SU-DHL-6 (cell line): ENCODE results near the gene BMERB1.
"Not testable (repeated sequence)": the region's sequence is repeated elsewhere in the genome, so short reads cannot be mapped to it uniquely, and the experiment has no call there.

Source experiments
- H2AFZ ChIP-seq: fragments of 200-600 bp; sonication (generic); 2 replicates; pipeline ENCODE4 v1.6.1; 2014; ENCODE audit warnings: low read depth, mild to moderate bottlenecking, moderate library complexity, mixed read lengths, antibody characterized with exemption, low read length; ENCODE audit not compliant: severe bottlenecking
- H3F3A ChIP-seq: fragments of 200-600 bp; shearing (Covaris generic); 2 replicates; pipeline ENCODE4 v1.6.0; 2016; ENCODE audit warnings: antibody characterized with exemption, mild to moderate bottlenecking; ENCODE audit not compliant: insufficient read depth
- H3K27ac ChIP-seq: fragments of 200-600 bp; sonication (generic); 2 replicates; pipeline ENCODE4 v1.5.1; 2016; ENCODE audit warnings: low read depth, mild to moderate bottlenecking, low read length, moderate library complexity, mixed read lengths
- H3K27me3 ChIP-seq: fragments of 200-600 bp; sonication (generic), shearing (Covaris generic); 2 replicates; pipeline ENCODE4 v1.6.0; 2014; ENCODE audit warnings: mild to moderate bottlenecking, low read length
- H3K36me3 ChIP-seq: fragments of 200-600 bp; sonication (generic); 2 replicates; pipeline ENCODE4 v1.6.1; 2014; ENCODE audit warnings: mild to moderate bottlenecking, low read length, mixed read lengths
- H3K4me2 ChIP-seq: fragments of 300-600, 200-600 bp; shearing (Covaris generic), sonication (generic); 2 replicates; pipeline ENCODE4 v1.6.0; 2014; ENCODE audit warnings: low read length, low read depth, mild to moderate bottlenecking; ENCODE audit not compliant: poor library complexity, severe bottlenecking
- H3K4me3 ChIP-seq: fragments of 200-600 bp; sonication (generic); 2 replicates; pipeline ENCODE4 v1.5.1; 2014; ENCODE audit warnings: antibody characterized with exemption, low read length, mild to moderate bottlenecking, mixed read lengths; ENCODE audit not compliant: insufficient read depth, poor library complexity, severe bottlenecking
- H3K79me2 ChIP-seq: fragments of 200-600 bp; sonication (generic); 2 replicates; pipeline ENCODE4 v1.6.1; 2014; ENCODE audit warnings: mild to moderate bottlenecking, low read length, moderate library complexity; ENCODE audit not compliant: insufficient read depth
- H3K9ac ChIP-seq: fragments of 200-600 bp; sonication (generic); 2 replicates; pipeline ENCODE4 v1.7.0; 2014; ENCODE audit warnings: mild to moderate bottlenecking, low read length
- H3K9me2 ChIP-seq: fragments of 200-600 bp; sonication (generic); replicated peaks from 2 replicates; pipeline ENCODE4 v1.6.1; 2014; ENCODE audit warnings: low read length; ENCODE audit not compliant: insufficient read depth
- H3K9me3 ChIP-seq: fragments of 200-600 bp; sonication (generic); 2 replicates; pipeline ENCODE4 v1.6.1; 2014; ENCODE audit warnings: low read length, mixed read lengths; ENCODE audit not compliant: insufficient read depth
- H4K20me1 ChIP-seq: fragments of 200-600 bp; sonication (generic); 2 replicates; pipeline ENCODE4 v1.6.1; 2014; ENCODE audit warnings: low read depth, mild to moderate bottlenecking, antibody characterized with exemption, low read length, moderate library complexity, mixed read lengths
- CTCF ChIP-seq: fragments of 200-600 bp; sonication (generic); IDR thresholded peaks from one replicate; pipeline ENCODE4 v1.5.1; 2017; ENCODE audit warnings: antibody characterized with exemption, mild to moderate bottlenecking, low read length, moderate library complexity; ENCODE audit not compliant: insufficient read depth, poor library complexity, severe bottlenecking
- EZH2phosphoT487 ChIP-seq: fragments of 200-600 bp; sonication (generic), shearing (Covaris generic); conservative IDR thresholded peaks from 2 replicates; pipeline ENCODE4 v1.6.1; 2018; ENCODE audit warnings: mild to moderate bottlenecking, antibody characterized with exemption, low read length, moderate library complexity, mixed read lengths

BMERB1 gene

GRCh38 chr16:15466131-15466530 is 31.7 kb downstream of the BMERB1 start:
- no peaks in the 10 kb centered on the region for H3K36me3 ChIP-seq
- H2AFZ ChIP-seq, result no peak overlapping the region
- H3K9ac ChIP-seq, result no peak overlapping the region
- no peak overlapping the region for H3K4me3 ChIP-seq
- H3K4me2 ChIP-seq, result no peak overlapping the region
- H3K27me3 ChIP-seq, result no peaks in the 10 kb centered on the region
- TF ChIP-seq EZH2phosphoT487 (no peak), CTCF (no peak)
- no peaks in the 10 kb centered on the region for H3K79me2 ChIP-seq
- no peaks in the 10 kb centered on the region for H4K20me1 ChIP-seq
- no peaks in the 10 kb centered on the region for H3K9me2 ChIP-seq
- no peaks in the 10 kb centered on the region for H3F3A ChIP-seq
- no peaks in the 10 kb centered on the region for H3K9me3 ChIP-seq
- no peak overlapping the region for H3K27ac ChIP-seq

- no peaks in the 10 kb centered on the region for H3K79me2 ChIP-seq
- H3K27me3 ChIP-seq, result no peaks in the 10 kb centered on the region
- no peaks in the 10 kb centered on the region for H4K20me1 ChIP-seq
- H3K4me2 ChIP-seq, result no peak overlapping the region
- H2AFZ ChIP-seq, result no peak overlapping the region
- no peak overlapping the region for H3K9ac ChIP-seq
- no peak overlapping the region for H3K27ac ChIP-seq
- no peaks in the 10 kb centered on the region for H3F3A ChIP-seq
- H3K4me3 ChIP-seq, result no peak overlapping the region
- no peaks in the 10 kb centered on the region for H3K9me2 ChIP-seq
- TF ChIP-seq EZH2phosphoT487, result no peak
- no peak for TF ChIP-seq CTCF
- no peaks in the 10 kb centered on the region for H3K9me3 ChIP-seq
- H3K36me3 ChIP-seq, result no peaks in the 10 kb centered on the region
Measured at GRCh38 chr16:15466886-15467781, 32.7 kb downstream of the BMERB1 start.

- not testable (repeated sequence) for H3K79me2 ChIP-seq, H3K27me3 ChIP-seq, H4K20me1 ChIP-seq, H3K9me3 ChIP-seq, H3K4me3 ChIP-seq, H3K9ac ChIP-seq, H3K27ac ChIP-seq, H2AFZ ChIP-seq, H3K9me2 ChIP-seq, H3F3A ChIP-seq, H3K36me3 ChIP-seq, H3K4me2 ChIP-seq
Measured at GRCh38 chr16:15476971-15477370, 42.6 kb downstream of the BMERB1 start.

GRCh38 chr16:15477802-15478201 is 43.4 kb downstream of the BMERB1 start:
- TF ChIP-seq CTCF, result no peak
- no peak for TF ChIP-seq EZH2phosphoT487
- H2AFZ ChIP-seq, result no peak overlapping the region
- H3K9me2 ChIP-seq, result no peaks in the 10 kb centered on the region

More at GRCh38 chr16:15477802-15478201, 43.4 kb downstream of the BMERB1 start:
- Histone ChIP-seq H3K27me3 (no peaks in the 10 kb centered on the region), H3K4me3 (no peak overlapping the region), H3K36me3 (no peaks in the 10 kb centered on the region), H3K79me2 (no peaks in the 10 kb centered on the region), H4K20me1 (no peaks in the 10 kb centered on the region), H3K4me2 (no peak overlapping the region), H3K9me3 (no peaks in the 10 kb centered on the region), H3F3A (no peaks in the 10 kb centered on the region), H3K9ac (no peak overlapping the region), H3K27ac (no peak overlapping the region)
